SH-SY5Y (cell line): ENCODE data around the gene TRIM44.

Source experiments
- GATA2 ChIP-seq: IDR thresholded peaks from 2 replicates; pipeline ENCODE4 v1.6.1; 2011; ENCODE audit warnings: mild to moderate bottlenecking, low read depth, low read length
- GATA3 ChIP-seq: IDR thresholded peaks from 2 replicates; pipeline ENCODE4 v1.6.1; 2011; ENCODE audit warnings: low read depth, mild to moderate bottlenecking, low read length, moderate library complexity

TRIM44 gene

DNA sequence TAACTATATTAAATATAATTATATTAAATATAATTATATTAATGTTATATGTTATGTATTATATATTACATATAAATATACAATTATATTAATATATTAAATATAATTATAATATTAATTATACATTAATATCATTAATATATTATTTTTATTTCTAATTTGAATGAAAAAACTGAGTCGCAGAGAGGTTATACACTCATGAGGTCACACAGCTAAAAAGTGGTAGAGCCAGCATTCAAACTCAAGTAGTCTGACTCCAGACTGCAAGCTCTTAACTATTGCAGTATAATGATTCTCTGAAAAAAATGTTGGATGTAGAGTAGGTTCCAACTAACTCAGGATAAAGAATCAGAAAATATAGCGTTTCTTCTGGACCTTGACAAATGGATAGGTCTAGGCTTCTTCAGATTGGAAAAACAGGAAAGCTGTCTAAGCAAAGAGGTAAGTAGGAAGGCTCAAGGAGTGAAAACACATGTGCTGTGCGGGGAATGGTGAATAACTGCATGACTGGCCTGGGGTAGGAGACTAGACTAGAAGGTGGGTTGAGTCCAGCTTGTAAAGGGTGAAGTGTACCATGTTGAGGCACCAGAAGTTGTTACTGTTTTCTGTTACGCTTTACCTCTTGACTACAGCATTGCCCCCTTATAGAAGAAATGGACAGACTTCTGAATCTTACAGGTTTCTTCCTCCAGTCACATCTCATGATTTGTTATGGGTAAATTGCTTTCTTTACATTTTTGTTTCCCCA, 80.3 kb downstream of the TRIM44 start:
- TF ChIP-seq GATA3 (no peak), GATA2 (no peak)

DNA sequence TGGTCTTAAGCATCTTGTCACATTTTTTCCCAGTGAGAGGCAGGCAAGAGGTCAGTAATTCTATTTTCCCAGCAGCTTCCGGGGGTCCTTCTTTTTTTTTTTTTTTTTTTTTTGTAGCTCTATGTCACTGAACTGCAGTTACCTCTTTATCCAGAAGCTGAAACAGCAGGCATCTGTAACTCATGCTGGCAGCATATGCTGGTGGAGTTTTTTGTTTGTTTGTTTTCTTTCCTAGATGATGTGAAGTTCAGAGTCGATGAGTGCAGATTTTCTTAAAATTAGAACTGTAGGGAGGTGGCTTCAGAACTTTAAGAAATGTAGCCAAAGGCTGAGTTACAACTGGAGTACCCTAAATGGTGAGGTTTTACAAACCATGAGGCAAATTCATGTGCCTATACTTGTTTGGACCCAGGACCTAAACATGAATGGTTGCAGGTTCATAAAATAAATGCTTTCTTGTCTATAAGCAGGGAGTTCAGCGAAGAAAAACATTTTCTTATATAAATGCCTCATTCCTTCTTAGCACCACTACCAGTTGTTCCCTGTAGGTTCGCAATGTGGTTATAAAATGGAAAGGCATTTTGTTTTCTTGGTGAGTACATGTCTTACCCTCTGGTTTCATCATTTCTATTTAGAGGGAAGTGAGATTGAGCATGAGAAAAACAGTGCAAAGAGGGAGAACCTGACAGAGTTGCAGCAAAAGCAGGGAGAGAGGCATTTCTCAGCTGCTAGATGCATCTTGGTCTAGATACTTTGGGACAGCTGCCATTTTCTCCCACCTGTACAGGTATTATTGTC, 84.0 kb downstream of the TRIM44 start:
- no peak for TF ChIP-seq GATA2

DNA sequence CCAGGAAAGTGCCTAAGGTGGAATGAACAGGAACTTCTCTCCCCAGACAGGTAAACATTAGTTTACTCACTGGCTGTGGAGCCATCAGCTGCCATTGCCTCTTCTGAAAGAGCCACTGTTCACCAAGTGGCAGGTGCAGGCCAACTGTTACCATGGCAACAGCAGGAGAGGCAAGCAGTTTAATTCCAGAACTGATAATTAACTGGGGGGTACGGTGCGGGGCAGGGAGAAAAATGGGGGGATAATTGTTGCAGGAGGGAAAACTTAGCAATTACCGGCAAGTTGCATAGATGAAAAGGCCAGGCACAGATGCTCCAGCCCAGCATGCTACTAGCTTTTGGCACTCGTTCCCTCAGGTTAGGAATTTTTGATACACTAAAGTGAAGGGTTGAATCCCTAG, 85.1 kb downstream of the TRIM44 start:
- TF ChIP-seq GATA2 (no peak), GATA3 (no peak)

DNA sequence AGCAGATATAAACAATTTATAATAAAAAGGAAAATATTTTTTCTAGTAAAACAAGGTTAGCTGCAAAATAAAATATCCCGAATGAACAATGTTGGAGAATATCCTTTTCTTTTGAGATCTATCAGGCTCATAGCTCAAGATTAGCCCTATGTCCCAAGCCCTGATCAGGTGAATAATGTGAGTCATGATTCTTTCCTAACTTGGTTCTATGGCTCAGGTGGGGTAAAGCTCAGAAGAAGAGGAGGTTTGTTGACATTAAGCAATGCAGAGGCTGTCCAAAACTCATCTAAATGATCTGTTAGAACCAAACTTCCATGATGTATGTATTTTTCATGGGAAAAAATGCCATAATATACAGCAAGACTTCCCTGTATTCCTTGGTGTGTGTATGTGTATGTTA, 86.1 kb downstream of the TRIM44 start:
- TF ChIP-seq GATA3, result no peak
- no peak for TF ChIP-seq GATA2

DNA sequence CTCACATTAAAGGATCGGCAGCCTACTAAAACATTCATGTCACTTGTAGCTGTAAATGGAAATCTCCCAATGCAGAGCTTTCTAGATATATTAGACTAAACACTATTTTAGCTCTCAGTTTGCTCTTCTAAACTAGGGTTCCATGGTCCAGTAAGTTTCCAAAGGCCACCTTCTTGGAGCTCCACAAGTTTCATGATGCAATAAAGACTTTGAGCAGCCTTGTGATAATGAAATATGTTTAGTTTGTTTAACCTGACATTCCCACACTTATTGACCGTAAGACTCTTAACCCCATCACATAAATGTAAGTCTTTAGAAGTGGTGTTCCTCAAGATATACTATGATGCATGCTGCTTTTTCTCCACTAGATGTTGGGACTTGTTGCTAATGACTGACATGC, 87.7 kb downstream of the TRIM44 start:
- TF ChIP-seq GATA2 (no peak), GATA3 (no peak)

DNA sequence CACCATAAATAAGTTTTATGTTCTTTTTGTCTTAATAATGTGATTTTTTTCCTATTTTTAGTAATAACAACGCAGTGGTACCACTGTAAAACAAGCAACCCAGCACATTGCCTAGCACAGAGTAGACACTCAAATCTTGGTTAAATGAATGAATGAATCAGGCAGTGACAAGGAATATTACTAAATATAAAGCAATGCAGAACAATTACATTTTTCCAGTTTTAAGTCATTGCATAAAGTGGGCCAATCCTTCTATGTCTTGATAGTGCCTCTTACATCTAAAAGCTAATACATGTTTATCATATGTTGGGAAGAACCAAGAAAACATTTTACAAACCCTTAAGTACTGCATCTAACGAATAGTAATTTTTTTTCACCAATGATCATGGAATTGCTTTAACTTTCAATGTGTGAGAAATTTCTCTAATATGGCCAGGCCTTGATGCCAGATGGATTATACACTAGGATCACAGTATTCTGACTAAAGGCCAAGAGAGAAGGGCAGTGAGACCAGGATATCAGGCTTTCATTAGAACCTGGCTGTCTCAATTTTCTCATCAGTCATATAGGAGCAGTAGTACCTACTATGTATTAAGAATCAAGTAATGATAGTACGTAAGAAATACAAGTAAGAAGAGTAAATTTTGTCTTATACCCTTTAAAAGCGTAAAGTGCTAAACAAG, 88.5 kb downstream of the TRIM44 start:
- TF ChIP-seq GATA3, result no peak

DNA sequence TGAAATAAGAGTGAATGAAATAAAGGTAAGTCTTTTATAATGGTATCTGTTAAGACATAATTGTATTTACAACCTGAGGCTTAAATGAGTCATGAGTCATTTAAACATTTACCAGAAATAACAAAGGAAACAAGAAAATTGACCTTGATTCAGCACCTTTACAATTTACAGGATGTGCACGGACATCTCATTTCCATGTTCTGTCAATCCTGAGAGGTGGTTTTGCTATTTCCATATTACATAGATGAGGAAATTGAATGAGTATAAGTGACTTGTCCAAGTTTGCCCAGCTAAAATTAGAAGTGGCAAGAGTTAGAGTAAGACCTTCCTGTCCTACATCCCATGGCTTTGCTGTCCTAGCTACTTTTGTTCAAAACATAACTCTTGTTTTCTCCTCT, 89.1 kb downstream of the TRIM44 start:
- TF ChIP-seq GATA2, result no peak
- no peak for TF ChIP-seq GATA3

DNA sequence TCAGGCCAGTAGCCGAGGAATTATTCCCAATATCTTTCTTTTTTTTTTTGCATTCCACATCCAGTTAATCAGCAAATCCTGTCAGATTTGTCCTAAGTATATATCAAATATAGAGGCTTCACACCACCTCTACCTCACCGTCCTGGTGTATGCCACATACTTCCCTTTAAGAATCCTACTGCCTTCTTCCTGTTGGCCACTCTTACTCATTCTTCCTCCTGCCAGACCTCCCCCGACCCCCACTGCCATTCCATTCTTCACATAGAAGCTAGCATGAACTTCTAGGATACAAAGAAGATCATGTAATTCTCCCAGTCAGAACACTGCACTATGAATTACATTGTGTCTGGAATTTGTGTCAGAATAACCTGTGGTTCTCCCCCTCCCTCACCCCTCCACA, 89.5 kb downstream of the TRIM44 start:
- TF ChIP-seq GATA3, result no peak
- TF ChIP-seq GATA2, result no peak

DNA sequence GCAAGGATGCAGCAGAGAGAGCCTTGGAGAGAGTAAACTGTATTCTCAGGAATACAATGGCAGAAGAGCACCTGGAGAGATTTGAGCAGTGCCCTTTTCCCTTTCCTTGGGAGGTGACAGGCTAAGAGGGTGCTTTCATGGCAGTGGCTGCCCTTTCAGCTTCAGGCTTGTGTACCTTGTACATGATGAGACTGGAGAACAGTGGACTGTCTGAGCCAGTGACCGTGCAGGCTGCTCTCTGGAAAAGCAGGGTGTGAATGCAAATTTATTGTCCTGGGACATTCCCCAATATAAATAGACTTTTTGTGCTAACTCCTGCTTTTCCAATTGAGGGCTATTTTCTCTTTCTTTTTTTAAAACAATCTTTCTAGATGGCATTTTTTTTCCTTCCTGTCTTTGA, 99.3 kb downstream of the TRIM44 start:
- no peak for TF ChIP-seq GATA2

DNA sequence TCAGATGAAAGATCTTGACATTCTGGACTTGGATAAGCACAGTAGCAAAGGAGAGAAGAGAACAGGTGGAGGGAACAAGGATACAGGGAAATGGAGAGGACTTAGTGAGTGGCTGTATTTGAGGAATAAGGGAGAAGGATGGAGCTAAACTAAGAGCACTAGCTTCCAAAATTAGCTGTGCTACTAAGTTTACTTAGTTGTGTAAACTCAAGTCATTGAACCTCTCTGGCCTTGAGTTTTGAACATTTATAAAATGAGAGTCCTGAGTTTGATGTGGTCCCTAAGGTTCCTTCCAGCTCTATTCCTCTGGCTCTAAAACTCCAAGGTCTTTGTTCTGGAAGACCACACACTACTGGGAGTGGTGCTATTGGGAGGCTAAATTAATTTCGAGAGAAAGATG, 100.7 kb downstream of the TRIM44 start:
- TF ChIP-seq GATA3 (no peak), GATA2 (no peak)

DNA sequence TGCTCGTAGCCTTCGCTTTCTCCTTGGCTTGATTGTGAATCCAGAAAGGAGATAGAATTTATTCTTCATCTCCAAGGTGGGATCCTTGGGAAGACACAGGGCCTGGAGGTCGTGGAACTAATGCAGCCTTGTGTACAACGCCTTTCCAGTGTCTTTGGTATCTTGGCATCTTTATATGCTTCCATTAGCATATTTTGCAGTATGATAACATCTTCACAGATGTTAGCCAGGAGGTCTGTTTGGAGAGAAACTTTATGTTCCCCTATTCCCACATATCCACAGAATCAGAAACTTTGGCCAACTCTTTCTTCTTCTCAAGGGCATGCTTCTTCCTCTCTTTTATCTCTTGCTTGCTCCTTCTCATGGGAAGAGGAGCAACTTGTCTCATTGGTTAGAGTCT, 101.2 kb downstream of the TRIM44 start:
- peak; percentile 55; the same call in 1 of the 2 replicates for TF ChIP-seq GATA2
- peak; percentile 68 for TF ChIP-seq GATA3

DNA sequence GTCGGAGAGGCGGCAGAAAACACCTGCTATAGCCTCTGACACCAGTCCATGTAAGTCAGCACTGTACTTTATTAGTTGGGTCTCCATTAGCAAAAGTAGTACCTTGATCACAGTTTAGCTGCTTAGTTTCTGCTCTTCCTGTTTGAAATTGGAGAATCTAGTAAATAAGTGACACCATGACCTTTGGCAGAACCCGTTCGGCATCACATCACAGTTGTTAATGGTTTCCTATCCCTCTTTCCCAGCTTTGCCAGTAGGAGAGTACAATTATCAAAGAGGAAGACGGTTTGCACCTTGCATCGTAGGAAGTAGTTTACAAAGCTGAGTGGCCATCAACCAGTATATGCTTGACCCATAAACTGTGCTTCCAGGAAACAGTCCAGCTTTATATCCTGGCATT, 101.8 kb downstream of the TRIM44 start:
- TF ChIP-seq GATA2 (no peak), GATA3 (no peak)

DNA sequence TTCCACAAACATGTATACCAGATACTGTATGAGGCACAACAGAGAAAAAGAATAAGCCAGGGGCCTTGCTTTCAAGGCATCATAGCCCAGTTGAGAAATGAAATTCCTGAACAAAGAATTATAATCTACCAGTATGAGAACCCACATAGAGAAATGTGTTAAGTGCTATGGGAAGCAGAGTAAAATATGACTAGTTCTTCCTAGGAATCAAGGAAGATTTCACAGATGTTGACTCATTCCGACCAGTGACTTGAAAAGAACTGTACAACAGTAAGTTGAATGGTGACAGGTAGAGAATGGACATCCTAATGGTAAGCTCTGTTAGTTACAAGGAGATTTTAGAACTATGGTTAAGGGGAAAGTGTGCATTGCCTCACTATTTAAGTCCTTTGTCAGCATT, 102.6 kb downstream of the TRIM44 start:
- no peak for TF ChIP-seq GATA3
- TF ChIP-seq GATA2, result no peak

DNA sequence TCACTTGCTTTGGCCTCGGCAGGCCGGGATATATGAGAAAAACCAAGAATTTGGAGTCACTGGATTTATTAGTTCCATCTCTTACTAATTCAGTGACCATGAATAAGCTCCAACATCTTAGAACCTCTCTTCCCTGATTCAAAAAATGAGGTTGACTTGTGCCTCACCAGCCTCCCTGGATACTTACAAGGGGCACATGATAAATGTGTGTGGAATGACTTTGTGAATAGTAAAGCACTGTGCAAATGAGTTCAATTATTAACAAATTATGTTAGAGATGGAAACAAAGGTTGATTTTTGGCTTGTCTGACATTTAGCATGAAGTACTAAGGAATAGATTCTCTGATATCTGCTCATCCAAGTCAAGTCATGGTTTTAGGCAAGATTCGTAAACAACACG, 104.1 kb downstream of the TRIM44 start:
- TF ChIP-seq GATA3, result no peak
- no peak for TF ChIP-seq GATA2

DNA sequence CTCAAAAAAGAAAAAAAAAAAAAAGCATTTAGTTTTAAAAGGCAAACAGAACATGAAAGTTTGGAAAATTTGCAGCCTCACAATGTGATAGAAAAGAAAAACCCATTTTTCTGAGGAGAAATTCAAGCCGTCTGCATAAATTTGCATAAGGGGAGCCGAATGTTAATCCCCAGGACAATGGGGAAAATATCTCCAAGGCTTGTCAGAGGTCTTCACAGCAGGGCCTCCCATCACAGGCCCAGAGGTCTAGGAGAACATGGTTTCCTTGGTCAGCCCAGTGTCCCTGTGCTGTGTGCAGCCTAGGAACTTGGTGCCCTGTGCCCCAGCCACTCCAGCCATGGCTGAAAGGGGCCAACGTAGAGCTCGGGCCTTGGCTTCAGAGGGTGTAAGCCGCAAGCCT, 109.1 kb downstream of the TRIM44 start:
- TF ChIP-seq GATA2 (no peak), GATA3 (no peak)
